Naive thymus-derived CD8-positive, alpha-beta T cell (primary cell): Measurements from ENCODE around the gene IGSF22. TPM values are rescaled to one million over a fixed set of nuclear protein-coding genes. Genes with fewer than 3 reads are reported as not detected.
A peak's percentile ranks its signal among the peaks of the same experiment; 100 is the strongest.

ENCODE experiments used
- ATAC-seq, 2 donors: fragments of 150-1000 bp; cut with Tn5 transposase in 1 of 2; sonication (Bioruptor Pico), chemical (Tn5 transposase) in 1 of 2; 1 replicate in 1 of 2; 2 replicates in 1 of 2; pipeline ENCODE4 v1.10.0; 2021; ENCODE audit warnings: mild to moderate bottlenecking in 2 of 2, moderate library complexity in 2 of 2
- POLR2A ChIA-PET: fragments of 350-600 bp; sonication (Branson Sonifier 250); formaldehyde crosslinking; loops from one replicate; lab custom pipeline; 2021; ENCODE audit warnings: antibody characterized with exemption; lab: Charles Lee
- DNase-seq, 10 donors: peaks; one replicate each; pipeline versions ENCODE4 v3.0.0 to v3.0.0-alpha.2; 2020 to 2022
- H3K27ac Mint-ChIP-seq, 10 donors: one replicate each; pipeline ENCODE4 v1.8.0; 2020 to 2022; ENCODE audit warnings: mild to moderate bottlenecking in 10 of 10, mixed read lengths in 10 of 10, moderate library complexity in 4 of 10, inconsistent platforms in 1 of 10
- H3K27me3 Mint-ChIP-seq, 5 donors: one replicate each; pipeline ENCODE4 v1.8.0; 2021 to 2022; ENCODE audit warnings: mixed read lengths in 5 of 5
- H3K36me3 Mint-ChIP-seq, 3 donors: one replicate each; pipeline ENCODE4 v1.8.0; 2020 to 2022; ENCODE audit warnings: mixed read lengths in 3 of 3, mild to moderate bottlenecking in 2 of 3, inconsistent platforms in 1 of 3
- H3K4me1 Mint-ChIP-seq, 4 donors: one replicate each; pipeline ENCODE4 v1.8.0; 2021 to 2022; ENCODE audit warnings: mixed read lengths in 4 of 4
- H3K4me3 Mint-ChIP-seq, 10 donors: one replicate each; pipeline ENCODE4 v1.8.0; 2020 to 2022; ENCODE audit warnings: mild to moderate bottlenecking in 10 of 10, mixed read lengths in 10 of 10, moderate library complexity in 6 of 10, inconsistent platforms in 1 of 10
- H3K9me3 Mint-ChIP-seq, 9 donors: one replicate each; pipeline ENCODE4 v1.8.0; 2020 to 2022; ENCODE audit warnings: mixed read lengths in 9 of 9, mild to moderate bottlenecking in 3 of 9, inconsistent platforms in 1 of 9, moderate library complexity in 1 of 9
- polyA plus RNA-seq, 3 donors: library from polyadenylated mRNA; unstranded; fragments of 300-500 nt; fragmentation: Illumina TruSeq; gene quantifications; one replicate each; pipeline ENCODE4 v1.2.3, GENCODE V29; 2021
- total RNA-seq, 8 experiments: library from RNA in 2 of 8; stranded (reverse) in 2 of 8; gene quantifications; one replicate each; pipeline ENCODE4 v1.2.3 and lab custom pipeline; 2021 to 2026

IGSF22 gene
- total and polyA plus RNA-seq, 5 experiments from 2014 or later = 2.3 to 5.4 (median 4.6) TPM

DNA sequence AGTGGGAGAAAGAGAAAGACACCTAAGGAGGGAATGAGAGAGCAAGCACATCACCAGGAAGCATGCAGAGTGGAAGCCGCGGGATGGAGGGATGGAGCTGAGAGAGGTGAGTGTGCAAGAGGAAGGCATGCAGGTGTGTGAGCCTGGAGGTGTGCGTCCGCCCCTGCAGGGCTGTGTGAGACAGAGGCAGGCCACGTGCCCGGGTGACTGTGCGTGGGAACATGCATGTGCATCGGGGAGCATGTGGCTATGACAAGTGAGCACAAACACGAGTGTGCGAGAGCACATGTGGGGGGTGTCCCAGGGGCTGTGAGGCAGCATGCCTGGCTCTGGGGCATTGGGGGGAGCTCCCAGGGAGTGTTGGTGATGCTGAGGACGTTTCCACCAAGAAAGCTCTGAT lies 35.8 kb upstream of the IGSF22 start:
- Mint-ChIP-seq H3K4me1 (peaks cover 0 to 4% (median 2%) of the 10 kb centered on the region in 4 donors), H3K27ac (no peak overlapping the region), H3K9me3 (no peaks in the 10 kb centered on the region), H3K27me3 (peaks cover 2 to 9% (median 4%) of the 10 kb centered on the region in 5 donors), H3K4me3 (no peak overlapping the region), H3K36me3 (no peaks in the 10 kb centered on the region)
- DNase-seq = peak in 1 of 10 donors; percentile 21
- ATAC-seq = no peak
- POLR2A ChIA-PET = no interaction called here

DNA sequence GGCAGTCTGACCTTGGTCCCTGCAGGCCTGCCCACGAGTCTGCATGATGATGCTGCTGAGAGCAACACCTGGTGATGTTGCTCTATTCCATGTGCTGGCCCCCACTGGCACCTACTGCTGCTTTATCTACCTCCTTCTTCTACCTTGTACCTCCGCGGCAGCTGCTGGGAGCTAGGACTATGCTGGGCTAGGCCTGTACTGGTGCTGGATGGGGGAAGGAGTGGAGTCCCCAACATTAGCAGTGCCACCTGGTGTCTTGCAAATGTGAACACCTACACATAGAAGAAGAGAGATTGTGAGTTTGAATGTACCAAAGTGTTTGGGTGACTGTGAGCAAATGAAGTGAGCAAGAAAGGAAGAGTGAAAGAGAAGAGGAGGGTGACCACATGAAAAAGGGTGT lies 35.2 kb upstream of the IGSF22 start:
- H3K27me3 Mint-ChIP-seq = peaks cover 2 to 9% (median 4%) of the 10 kb centered on the region in 5 donors
- peaks cover 0 to 4% (median 2%) of the 10 kb centered on the region in 4 donors for H3K4me1 Mint-ChIP-seq
- no peak overlapping the region for H3K27ac Mint-ChIP-seq
- no peaks in the 10 kb centered on the region for H3K9me3 Mint-ChIP-seq
- no peak for ATAC-seq
- POLR2A ChIA-PET = no interaction called here
- H3K36me3 Mint-ChIP-seq = no peaks in the 10 kb centered on the region
- H3K4me3 Mint-ChIP-seq = no peak overlapping the region
- peak in 1 of 10 donors; percentile 45 for DNase-seq

DNA sequence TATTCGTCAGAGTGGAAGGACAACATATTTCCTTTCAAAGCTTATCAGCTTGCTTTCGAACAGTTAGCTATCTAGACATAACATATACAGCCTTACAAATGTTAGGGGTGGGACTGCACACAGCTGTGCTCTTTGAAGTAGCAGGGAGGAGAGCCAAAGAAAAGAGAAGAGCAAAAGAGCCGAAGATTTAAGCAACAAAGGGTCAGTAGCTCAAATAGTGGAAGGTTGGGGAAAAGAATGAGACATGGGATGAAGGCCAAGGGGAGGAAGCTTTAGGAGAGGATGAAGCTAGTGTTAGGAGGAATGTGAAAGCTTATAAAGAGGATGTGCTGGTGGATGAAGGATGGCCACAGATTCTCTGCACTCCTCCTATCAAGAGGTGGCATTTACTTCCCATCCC lies 31.8 kb upstream of the IGSF22 start:
- no peak for DNase-seq
- Mint-ChIP-seq H3K9me3 (no peaks in the 10 kb centered on the region), H3K4me3 (no peak overlapping the region), H3K36me3 (no peaks in the 10 kb centered on the region), H3K27ac (peak overlapping the region in 1 of 10 donors; percentile 15), H3K27me3 (peaks cover 0 to 5% (median 3%) of the 10 kb centered on the region in 5 donors), H3K4me1 (peaks cover 0 to 3% (median 0%) of the 10 kb centered on the region in 4 donors)
- ATAC-seq = no peak
- POLR2A ChIA-PET = no interaction called here

DNA sequence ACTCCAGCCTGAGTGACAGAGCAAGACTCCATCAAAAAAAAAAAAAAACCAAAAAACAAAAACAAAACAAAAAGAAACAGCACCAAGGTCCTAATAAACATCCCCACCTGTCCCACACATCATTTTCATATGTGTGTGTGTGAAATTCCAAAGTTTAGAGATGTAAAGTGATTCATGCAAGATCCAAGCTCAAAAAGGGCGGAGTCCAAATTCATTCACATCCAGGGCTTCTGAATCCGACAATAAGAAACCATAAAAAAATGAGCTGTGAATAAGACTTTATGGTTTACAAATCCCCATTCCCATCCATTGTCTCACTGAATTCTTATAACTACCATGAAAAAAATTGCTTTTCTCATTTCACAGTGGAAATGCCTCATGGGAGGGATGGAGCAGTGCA lies 30.9 kb upstream of the IGSF22 start:
- POLR2A ChIA-PET = no interaction called here
- Mint-ChIP-seq H3K4me1 (peaks cover 0 to 3% (median 0%) of the 10 kb centered on the region in 4 donors), H3K9me3 (no peaks in the 10 kb centered on the region), H3K27me3 (peaks cover 0 to 12% (median 6%) of the 10 kb centered on the region in 5 donors), H3K4me3 (no peak overlapping the region), H3K36me3 (no peaks in the 10 kb centered on the region), H3K27ac (no peak overlapping the region)
- no peak for ATAC-seq
- no peak for DNase-seq

DNA sequence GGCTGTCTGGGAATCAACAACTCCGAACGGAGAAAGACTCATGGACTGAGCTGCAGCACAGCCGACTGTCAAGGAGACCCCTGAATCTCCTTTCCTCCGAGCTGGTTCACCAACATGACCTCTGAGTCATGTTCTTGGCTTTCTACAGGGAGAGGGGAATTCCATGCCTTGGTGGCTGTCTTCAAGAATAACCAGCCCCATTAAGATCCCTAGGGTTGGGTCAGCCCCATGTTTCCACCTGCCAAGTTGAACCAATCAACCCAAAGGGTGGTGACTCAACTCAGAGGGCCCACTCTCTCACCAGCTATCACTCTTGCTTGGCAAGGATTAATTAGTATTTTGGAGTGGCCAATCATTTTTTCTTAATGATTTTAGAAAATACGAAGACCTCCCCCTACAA lies 28.3 kb upstream of the IGSF22 start:
- POLR2A ChIA-PET = interaction anchor here (0.6 kb wide), 1 partner anchor 224 kb away, joined by 4 read pairs; no protein-coding TSS in a partner anchor

DNA sequence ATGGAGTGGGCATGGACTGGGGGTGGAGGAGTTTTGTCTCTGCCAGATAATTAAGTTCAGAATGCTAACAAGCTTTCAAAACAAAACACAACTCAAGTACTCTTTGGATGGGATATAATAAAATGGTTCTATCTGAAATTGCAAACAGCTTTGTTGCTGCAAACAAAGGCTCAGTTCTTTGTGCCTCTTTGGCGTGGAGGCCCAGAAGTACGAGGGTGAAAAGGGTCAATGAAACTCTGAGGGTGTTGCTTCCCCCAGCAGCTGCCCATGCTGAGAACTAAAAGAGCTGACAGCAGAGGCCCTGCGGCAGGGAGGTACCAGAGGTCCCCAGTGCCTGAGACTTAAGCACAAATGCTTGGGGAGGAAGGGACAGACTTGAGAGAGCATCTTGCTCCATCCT lies 26.5 kb upstream of the IGSF22 start:
- H3K4me3 Mint-ChIP-seq = no peak overlapping the region
- no peaks in the 10 kb centered on the region for H3K36me3 Mint-ChIP-seq
- POLR2A ChIA-PET = no interaction called here
- DNase-seq (peak in 1 of 10 donors; percentile 14), ATAC-seq (no peak)
- H3K27me3 Mint-ChIP-seq = peaks cover 5 to 23% (median 6%) of the 10 kb centered on the region in 5 donors
- H3K4me1 Mint-ChIP-seq = peaks cover 0 to 1% (median 0%) of the 10 kb centered on the region in 4 donors
- no peaks in the 10 kb centered on the region for H3K9me3 Mint-ChIP-seq
- no peak overlapping the region for H3K27ac Mint-ChIP-seq

More for the DNA sequence above, 28.3 kb upstream of the IGSF22 start:
- Mint-ChIP-seq H3K36me3 (no peaks in the 10 kb centered on the region), H3K9me3 (no peaks in the 10 kb centered on the region), H3K27ac (no peak overlapping the region), H3K27me3 (peaks cover 5 to 23% (median 6%) of the 10 kb centered on the region in 5 donors), H3K4me3 (no peak overlapping the region), H3K4me1 (peaks cover 0 to 3% (median 0%) of the 10 kb centered on the region in 4 donors)
- ATAC-seq (no peak), DNase-seq (peak in 1 of 10 donors; percentile 21)

DNA sequence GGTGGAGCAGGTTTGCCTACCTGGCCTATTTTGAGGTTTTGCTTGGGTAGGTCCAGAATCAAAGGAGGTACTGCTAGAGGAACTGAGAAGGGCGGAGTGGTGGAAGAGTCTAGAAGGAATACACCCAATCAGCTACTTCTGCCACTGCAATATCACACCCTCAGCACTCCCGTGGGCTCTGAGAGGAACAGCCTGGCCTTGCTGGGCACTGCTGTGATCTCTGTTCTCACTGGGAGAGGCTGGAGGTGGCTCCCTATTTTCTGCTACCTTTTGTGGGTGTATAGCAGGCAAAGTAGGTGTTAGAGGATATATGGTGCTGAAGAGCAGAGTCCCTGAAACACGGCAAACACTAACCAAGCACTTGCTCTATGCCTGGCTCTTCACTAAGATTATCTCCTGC lies 25.0 kb upstream of the IGSF22 start:
- Mint-ChIP-seq H3K9me3 (no peaks in the 10 kb centered on the region), H3K27ac (no peak overlapping the region), H3K27me3 (peaks cover 5 to 25% (median 8%) of the 10 kb centered on the region in 5 donors), H3K4me3 (no peak overlapping the region), H3K4me1 (peaks cover 0 to 1% (median 0%) of the 10 kb centered on the region in 4 donors), H3K36me3 (no peaks in the 10 kb centered on the region)
- DNase-seq (peak in 1 of 10 donors; percentile 16), ATAC-seq (no peak)
- POLR2A ChIA-PET = no interaction called here

DNA sequence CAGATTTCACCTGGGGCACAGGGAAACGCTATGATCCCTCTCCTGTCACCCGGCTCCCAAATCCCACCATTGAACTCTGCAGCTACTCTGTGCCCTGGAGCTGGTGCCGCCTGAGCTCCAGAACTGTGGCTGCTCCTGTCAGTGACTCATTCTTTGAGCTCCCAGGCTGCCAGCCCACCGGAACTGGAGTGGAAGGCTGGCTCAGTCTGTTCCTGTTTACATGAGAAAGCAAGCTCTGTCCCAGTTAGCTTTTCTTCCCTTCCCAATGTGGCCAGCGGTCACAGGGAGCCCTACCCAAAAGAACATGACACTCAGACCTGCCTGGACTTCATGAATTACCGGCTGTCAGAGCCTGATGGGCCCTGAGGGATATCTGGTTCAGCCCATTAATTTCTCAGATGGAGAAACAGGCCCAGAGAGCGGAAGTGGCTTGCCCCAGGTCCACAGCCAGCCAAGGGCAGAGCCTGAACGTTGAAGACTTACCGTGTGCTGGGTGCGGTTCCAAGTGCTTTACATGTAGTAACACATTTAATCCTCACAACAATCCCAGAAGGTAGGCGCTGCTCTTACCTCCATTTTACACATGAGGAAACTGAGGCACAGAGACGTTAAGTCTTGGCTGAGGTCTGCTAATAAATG lies 23.8 kb upstream of the IGSF22 start:
- Mint-ChIP-seq H3K9me3 (no peaks in the 10 kb centered on the region), H3K27ac (no peak overlapping the region), H3K4me1 (peaks cover 0 to 1% (median 0%) of the 10 kb centered on the region in 4 donors), H3K27me3 (peaks cover 5 to 25% (median 8%) of the 10 kb centered on the region in 5 donors), H3K4me3 (no peak overlapping the region), H3K36me3 (no peaks in the 10 kb centered on the region)
- POLR2A ChIA-PET = no interaction called here
- ATAC-seq (no peak), DNase-seq (peak in 1 of 10 donors; percentile 24)

DNA sequence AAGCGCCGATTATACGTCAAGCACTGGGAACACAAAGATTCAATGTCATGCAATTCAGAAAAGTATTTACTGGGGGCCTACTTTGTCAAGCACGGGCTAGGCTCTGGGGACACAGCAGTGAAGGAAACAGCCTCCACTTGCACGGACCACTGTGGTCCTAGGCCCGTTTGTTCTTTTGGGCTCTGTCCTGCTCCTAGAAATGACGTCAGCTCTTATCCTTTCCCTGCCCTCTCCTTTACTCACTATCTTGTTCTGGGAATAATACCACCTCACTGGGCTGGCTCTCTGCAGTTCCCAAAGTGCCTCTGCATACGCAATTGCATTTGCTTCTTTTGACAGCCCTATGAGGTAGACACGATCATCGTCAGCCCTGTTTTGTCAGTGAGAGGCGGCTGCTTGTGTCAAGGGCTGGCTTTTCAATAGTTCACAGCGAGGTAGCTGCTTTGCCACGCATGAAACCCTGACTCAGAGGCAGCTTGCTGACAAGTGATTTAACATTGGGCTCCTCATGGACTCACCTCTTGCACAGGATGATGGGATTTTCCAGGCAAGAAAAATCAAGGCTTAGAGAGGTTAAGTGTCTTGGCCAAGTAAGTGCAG lies 22.9 kb upstream of the IGSF22 start:
- Mint-ChIP-seq H3K27ac (no peak overlapping the region), H3K4me1 (peaks cover 0 to 1% (median 0%) of the 10 kb centered on the region in 4 donors), H3K4me3 (no peak overlapping the region), H3K27me3 (peaks cover 4 to 23% (median 6%) of the 10 kb centered on the region in 5 donors), H3K36me3 (no peaks in the 10 kb centered on the region), H3K9me3 (no peaks in the 10 kb centered on the region)
- no peak for ATAC-seq
- DNase-seq = peak in 1 of 10 donors; percentile 53
- POLR2A ChIA-PET = no interaction called here

DNA sequence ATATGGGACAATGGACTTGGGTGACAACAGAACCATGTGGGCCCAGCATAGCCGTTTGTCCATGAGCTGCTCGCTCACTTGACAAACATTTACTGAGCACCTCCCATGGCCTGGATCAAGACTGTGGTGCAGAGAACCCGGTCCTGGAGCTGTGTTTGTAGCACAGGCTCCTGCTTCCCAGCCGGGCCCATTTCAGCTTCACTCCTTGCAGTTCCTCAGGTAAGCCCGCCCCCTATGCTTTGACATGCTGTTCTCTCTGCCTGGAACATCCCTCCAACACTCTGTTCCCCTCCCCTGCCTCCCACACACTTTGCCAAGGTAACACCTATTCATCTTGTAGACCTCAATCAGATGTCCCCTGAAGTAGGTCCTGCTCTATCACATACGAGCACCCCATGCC lies 19.3 kb upstream of the IGSF22 start:
- Mint-ChIP-seq H3K4me3 (no peak overlapping the region), H3K9me3 (no peaks in the 10 kb centered on the region), H3K27ac (no peak overlapping the region), H3K4me1 (no peaks in the 10 kb centered on the region), H3K36me3 (no peaks in the 10 kb centered on the region), H3K27me3 (peaks cover 0 to 6% (median under 1%) of the 10 kb centered on the region in 5 donors)
- POLR2A ChIA-PET = no interaction called here
- peak in 1 of 10 donors; percentile 55 for DNase-seq
- ATAC-seq = no peak

DNA sequence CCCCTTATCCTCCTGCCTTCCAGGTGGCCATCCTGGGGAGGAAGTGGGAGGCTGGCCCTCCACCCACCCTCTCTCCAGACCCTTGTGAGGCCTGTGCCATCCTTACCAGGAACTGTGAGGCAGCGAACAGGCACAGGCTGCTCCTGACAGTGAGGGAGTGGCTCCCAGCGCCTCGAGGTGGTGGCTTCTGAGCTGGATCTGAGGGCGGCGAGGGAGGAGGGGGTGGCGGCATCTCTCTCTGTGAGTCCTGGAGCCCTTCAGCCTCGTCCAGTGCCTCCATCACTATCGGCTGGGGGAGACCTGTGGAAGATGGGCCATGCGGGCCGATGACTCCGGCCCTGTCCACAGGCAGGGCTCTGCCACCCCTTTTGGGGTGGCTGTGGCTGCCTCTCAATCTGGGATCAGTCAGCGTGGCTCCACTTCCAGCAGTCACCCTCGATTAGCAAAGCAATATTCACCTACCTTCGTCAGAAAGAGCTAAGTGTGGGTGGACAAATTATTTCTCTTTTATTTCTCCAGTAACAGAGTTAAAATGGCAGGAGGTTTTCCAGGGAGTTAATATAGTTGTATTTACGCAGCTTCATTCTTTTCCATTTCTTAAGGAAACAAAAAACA lies 18.0 kb upstream of the IGSF22 start:
- Mint-ChIP-seq H3K27me3 (peaks cover 0 to 2% (median 0%) of the 10 kb centered on the region in 5 donors), H3K27ac (no peak overlapping the region), H3K4me3 (no peak overlapping the region), H3K9me3 (no peaks in the 10 kb centered on the region), H3K36me3 (no peaks in the 10 kb centered on the region), H3K4me1 (peaks cover 0 to 3% (median 0%) of the 10 kb centered on the region in 4 donors)
- POLR2A ChIA-PET = no interaction called here
- DNase-seq (peak in 1 of 10 donors; percentile 54), ATAC-seq (no peak)

DNA sequence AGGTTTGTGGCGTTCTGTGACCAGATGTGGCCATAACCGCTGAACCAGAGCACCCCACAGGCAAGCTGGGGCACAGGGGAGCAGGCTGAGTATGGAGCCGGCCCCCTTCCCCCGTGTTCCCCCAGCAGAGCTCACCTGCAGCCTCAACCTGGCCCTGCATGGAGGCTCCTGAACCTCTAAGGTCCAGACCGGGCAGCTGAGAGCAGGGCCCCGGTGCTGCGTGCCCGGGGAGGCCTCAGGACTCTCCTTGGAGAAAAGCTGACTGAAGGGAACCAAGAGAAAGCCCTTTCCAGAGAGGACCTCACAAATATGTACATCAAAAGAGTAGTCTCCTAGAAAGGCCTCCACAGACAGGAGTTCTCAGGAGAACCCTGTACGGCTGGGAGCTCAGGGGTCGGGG lies 17.4 kb upstream of the IGSF22 start:
- ATAC-seq (no peak), DNase-seq (peak in 1 of 10 donors; percentile 11)
- Mint-ChIP-seq H3K27ac (no peak overlapping the region), H3K36me3 (no peaks in the 10 kb centered on the region), H3K4me3 (no peak overlapping the region), H3K27me3 (peaks cover 0 to 2% (median 0%) of the 10 kb centered on the region in 5 donors), H3K4me1 (peaks cover 0 to 3% (median 0%) of the 10 kb centered on the region in 4 donors), H3K9me3 (no peaks in the 10 kb centered on the region)
- POLR2A ChIA-PET = no interaction called here

DNA sequence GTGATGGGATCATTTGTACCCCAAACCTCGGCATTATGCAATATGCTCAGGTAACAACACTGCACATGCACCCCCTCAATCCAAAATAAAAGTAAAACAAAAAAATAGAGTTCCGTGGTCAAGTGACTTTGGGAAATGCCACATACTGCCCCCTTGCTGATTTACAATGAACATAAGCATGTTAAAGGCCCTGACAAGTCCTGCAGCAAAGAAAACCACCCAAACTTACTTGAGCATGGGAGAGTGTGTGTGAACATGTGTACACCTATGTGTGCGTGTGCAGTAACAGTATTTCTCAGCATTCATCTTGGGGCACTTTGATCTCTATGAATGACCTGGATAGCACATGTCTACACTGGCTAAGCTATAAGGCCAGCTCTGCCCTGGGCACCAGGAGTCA lies 15.8 kb upstream of the IGSF22 start:
- ATAC-seq = no peak
- DNase-seq = peak in 1 of 10 donors; percentile 21
- Mint-ChIP-seq H3K36me3 (no peaks in the 10 kb centered on the region), H3K27ac (no peak overlapping the region), H3K27me3 (peaks cover 0 to 2% (median 0%) of the 10 kb centered on the region in 5 donors), H3K4me3 (no peak overlapping the region), H3K4me1 (peaks cover 0 to 3% (median 0%) of the 10 kb centered on the region in 4 donors), H3K9me3 (no peaks in the 10 kb centered on the region)
- POLR2A ChIA-PET = no interaction called here
